Measurements from ENCODE around the gene KATNAL2.

GRCh38 chr18:46883180-46883579 lies 34.2 kb upstream of the KATNAL2 start:
- TF ChIP-seq CTCF (IDR thresholded peaks at IDR 0.05) (no peak), POLR2A (IDR thresholded peaks at IDR 0.05) (no peak), POLR2AphosphoS5 (IDR thresholded peaks at IDR 0.05) (no peak), EP300 (IDR thresholded peaks at IDR 0.05; ENCODE audit: low read depth) (no peak)
